ENCODE results near the gene ANKHD1. TPM values are rescaled to one million over a fixed set of nuclear protein-coding genes. Genes with fewer than 3 reads are reported as not detected.
A peak's percentile ranks its signal among the peaks of the same experiment; 100 is the strongest.

ANKHD1 gene
- total RNA-seq, 2 donors from 2014 or later, result 106 to 173 TPM

GRCh38 chr5:140588311-140589070, 186.9 kb downstream of the ANKHD1 start:
- H3K27me3 ChIP-seq (replicated peaks; ENCODE audit: insufficient read depth), result no peaks in the 10 kb centered on the region
- H3K27ac ChIP-seq, result peak overlapping the region; percentile 1 to 32
- H3K9me3 ChIP-seq, result no peaks in the 10 kb centered on the region
- ATAC-seq (ENCODE audit: insufficient number of reproducible peaks, low FRiP score, low read depth) (no peak), DNase-seq (ENCODE audit: low spot score) (no peak)
- H3K4me1 ChIP-seq (ENCODE audit: control insufficient read depth in 1 of 2, low read depth in 2 of 2), result peaks cover 8 to 13% of the 10 kb centered on the region in 2 donors
- H3K4me3 ChIP-seq, result no peak overlapping the region
- TF ChIP-seq CTCF (IDR thresholded peaks at IDR 0.05), result no peak
- H3K36me3 ChIP-seq, result no peaks in the 10 kb centered on the region

Other genes with a start within 250 kb of the ANKHD1 start
- gene CYSTM1, start 226.6 kb upstream of the ANKHD1 start, total RNA-seq, result 10 to 100 TPM; 64.9 to 89.5 TPM
- gene PFDN1, start 98.7 kb upstream of the ANKHD1 start, total RNA-seq, result 10 to 100 TPM; 62.5 to 72.2 TPM
- gene HBEGF, start 55.2 kb upstream of the ANKHD1 start, total RNA-seq, result 10 to 100 TPM; 22.6 to 36.0 TPM
- not detected for gene SLC4A9, start 41.6 kb upstream of the ANKHD1 start, total RNA-seq
- 1 to 10 TPM in 1 of 2 donors, not detected in 1; 6.0 TPM for gene EIF4EBP3, start 145.8 kb downstream of the ANKHD1 start, total RNA-seq
- gene SRA1, start 155.6 kb downstream of the ANKHD1 start, total RNA-seq, result 10 to 100 TPM; 29.6 to 34.3 TPM
- gene APBB3, start 162.8 kb downstream of the ANKHD1 start, total RNA-seq, result 10 to 100 TPM; 31.3 to 34.9 TPM
- 10 to 100 TPM; 21.7 to 40.2 TPM for gene SLC35A4, start 163.0 kb downstream of the ANKHD1 start, total RNA-seq
- gene CD14, start 231.3 kb downstream of the ANKHD1 start, total RNA-seq, result 100 to 1,000 TPM in 1 of 2 donors, 10 to 100 TPM in 1; 96.6 to 235 TPM
- gene TMCO6, start 237.6 kb downstream of the ANKHD1 start, total RNA-seq, result 10 to 100 TPM; 11.4 to 13.5 TPM
- 10 to 100 TPM; 19.9 to 26.4 TPM for gene NDUFA2, start 245.8 kb downstream of the ANKHD1 start, total RNA-seq
- gene IK, start 246.0 kb downstream of the ANKHD1 start, total RNA-seq, result 100 to 1,000 TPM in 1 of 2 donors, 10 to 100 TPM in 1; 95.3 to 108 TPM